Measurements from ENCODE around the gene BPIFB6.

DNA sequence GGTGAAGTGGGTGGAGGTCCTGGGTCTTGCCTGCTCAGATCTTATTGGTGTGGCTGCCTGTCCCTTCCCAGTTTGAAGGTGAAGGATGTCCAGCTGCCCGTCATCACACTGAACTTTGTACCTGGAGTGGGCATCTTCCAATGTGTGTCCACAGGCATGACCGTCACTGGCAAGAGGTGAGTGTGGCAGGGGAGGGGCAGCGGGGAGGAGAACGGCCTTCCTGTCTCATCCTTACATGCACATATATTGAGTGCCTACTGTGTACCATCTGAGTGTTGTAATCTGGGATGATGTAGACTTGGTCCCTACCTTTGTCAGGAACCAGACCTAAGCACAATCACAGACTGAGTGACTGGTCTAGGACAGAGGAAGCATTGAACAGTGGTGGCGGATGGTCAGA lies 2.7 kb downstream of the BPIFB6 start:
- TF ChIP-seq, protein P1, sequence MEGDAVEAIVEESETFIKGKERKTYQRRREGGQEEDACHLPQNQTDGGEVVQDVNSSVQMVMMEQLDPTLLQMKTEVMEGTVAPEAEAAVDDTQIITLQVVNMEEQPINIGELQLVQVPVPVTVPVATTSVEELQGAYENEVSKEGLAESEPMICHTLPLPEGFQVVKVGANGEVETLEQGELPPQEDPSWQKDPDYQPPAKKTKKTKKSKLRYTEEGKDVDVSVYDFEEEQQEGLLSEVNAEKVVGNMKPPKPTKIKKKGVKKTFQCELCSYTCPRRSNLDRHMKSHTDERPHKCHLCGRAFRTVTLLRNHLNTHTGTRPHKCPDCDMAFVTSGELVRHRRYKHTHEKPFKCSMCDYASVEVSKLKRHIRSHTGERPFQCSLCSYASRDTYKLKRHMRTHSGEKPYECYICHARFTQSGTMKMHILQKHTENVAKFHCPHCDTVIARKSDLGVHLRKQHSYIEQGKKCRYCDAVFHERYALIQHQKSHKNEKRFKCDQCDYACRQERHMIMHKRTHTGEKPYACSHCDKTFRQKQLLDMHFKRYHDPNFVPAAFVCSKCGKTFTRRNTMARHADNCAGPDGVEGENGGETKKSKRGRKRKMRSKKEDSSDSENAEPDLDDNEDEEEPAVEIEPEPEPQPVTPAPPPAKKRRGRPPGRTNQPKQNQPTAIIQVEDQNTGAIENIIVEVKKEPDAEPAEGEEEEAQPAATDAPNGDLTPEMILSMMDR (IDR thresholded peaks at IDR 0.05) = no peak
- TF ChIP-seq, protein P2, sequence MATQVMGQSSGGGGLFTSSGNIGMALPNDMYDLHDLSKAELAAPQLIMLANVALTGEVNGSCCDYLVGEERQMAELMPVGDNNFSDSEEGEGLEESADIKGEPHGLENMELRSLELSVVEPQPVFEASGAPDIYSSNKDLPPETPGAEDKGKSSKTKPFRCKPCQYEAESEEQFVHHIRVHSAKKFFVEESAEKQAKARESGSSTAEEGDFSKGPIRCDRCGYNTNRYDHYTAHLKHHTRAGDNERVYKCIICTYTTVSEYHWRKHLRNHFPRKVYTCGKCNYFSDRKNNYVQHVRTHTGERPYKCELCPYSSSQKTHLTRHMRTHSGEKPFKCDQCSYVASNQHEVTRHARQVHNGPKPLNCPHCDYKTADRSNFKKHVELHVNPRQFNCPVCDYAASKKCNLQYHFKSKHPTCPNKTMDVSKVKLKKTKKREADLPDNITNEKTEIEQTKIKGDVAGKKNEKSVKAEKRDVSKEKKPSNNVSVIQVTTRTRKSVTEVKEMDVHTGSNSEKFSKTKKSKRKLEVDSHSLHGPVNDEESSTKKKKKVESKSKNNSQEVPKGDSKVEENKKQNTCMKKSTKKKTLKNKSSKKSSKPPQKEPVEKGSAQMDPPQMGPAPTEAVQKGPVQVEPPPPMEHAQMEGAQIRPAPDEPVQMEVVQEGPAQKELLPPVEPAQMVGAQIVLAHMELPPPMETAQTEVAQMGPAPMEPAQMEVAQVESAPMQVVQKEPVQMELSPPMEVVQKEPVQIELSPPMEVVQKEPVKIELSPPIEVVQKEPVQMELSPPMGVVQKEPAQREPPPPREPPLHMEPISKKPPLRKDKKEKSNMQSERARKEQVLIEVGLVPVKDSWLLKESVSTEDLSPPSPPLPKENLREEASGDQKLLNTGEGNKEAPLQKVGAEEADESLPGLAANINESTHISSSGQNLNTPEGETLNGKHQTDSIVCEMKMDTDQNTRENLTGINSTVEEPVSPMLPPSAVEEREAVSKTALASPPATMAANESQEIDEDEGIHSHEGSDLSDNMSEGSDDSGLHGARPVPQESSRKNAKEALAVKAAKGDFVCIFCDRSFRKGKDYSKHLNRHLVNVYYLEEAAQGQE (IDR thresholded peaks at IDR 0.05; ENCODE audit: insufficient read depth in 1 of 2, low read depth in 2 of 2, low read length in 1 of 2) = no peak
- TF ChIP-seq TCF7L2 (IDR thresholded peaks at IDR 0.05; ENCODE audit: low read depth, low read length) (no peak), SIN3A (IDR thresholded peaks at IDR 0.05; ENCODE audit: borderline replicate concordance, insufficient read depth, low read depth, low read length) (no peak), POLR2AphosphoS5 (IDR thresholded peaks at IDR 0.05; ENCODE audit: low read depth, low read length) (no peak)

All from Panc1 (cell line).